DOHH2 (cell line): Measurements from ENCODE around the gene ALKBH8.
"Not testable (repeated sequence)": the region's sequence is repeated elsewhere in the genome, so short reads cannot be mapped to it uniquely, and the experiment has no call there.

Experiments used
- EZH2phosphoT487 ChIP-seq: fragments of 200-600 bp; sonication (generic); IDR thresholded peaks from 2 replicates; pipeline ENCODE4 v1.6.1; 2017; ENCODE audit warnings: borderline replicate concordance, mild to moderate bottlenecking, antibody characterized with exemption, low read length, moderate library complexity, mixed read lengths
- TF ChIP-seq, protein P1 (sequence below): fragments of 200-600 bp; sonication (generic); IDR thresholded peaks from one replicate; pipeline ENCODE4 v1.5.1; 2014; ENCODE audit warnings: antibody characterized with exemption, mild to moderate bottlenecking, low read depth, low read length; ENCODE audit not compliant: poor library complexity, severe bottlenecking

DNA sequence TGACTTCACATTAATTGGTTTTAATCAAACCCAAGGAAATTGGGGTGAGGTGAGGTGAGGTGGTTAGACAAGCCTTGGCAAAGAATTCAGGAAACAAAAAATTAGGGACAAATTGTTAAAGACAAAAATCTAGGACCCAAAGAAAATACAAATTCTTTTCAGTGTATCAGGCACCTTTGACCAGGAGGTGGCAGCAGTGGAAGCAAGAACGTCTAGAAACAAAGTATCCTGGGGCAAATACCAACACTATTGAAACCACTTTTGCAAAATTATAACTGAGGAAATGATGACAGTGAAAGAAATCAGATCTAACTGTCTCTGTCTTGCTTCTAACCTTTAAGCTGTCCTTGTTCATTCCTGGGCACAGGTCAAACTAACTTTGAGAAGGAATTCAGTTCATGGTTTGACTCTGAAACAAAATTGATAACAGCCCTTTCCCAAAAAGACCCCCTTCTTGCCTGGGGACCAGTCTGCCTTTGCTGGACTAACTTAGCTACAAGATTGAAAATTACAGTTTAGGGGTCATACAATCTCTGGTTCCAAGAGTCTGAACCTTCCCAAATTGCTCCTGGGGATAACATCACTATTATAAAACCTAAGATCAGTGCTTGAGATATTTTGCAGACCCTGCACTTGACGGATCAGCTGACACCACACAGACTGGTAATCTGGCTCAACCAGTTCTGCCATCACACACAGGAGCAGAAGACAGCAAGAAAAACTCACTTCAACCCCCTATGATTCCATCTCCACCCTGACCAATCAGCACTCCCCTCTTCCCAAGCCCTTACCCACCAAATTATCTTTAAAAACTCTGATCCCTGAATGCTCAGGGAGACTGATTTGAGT is 11.2 kb upstream of the ALKBH8 start:
- TF ChIP-seq, protein P1, sequence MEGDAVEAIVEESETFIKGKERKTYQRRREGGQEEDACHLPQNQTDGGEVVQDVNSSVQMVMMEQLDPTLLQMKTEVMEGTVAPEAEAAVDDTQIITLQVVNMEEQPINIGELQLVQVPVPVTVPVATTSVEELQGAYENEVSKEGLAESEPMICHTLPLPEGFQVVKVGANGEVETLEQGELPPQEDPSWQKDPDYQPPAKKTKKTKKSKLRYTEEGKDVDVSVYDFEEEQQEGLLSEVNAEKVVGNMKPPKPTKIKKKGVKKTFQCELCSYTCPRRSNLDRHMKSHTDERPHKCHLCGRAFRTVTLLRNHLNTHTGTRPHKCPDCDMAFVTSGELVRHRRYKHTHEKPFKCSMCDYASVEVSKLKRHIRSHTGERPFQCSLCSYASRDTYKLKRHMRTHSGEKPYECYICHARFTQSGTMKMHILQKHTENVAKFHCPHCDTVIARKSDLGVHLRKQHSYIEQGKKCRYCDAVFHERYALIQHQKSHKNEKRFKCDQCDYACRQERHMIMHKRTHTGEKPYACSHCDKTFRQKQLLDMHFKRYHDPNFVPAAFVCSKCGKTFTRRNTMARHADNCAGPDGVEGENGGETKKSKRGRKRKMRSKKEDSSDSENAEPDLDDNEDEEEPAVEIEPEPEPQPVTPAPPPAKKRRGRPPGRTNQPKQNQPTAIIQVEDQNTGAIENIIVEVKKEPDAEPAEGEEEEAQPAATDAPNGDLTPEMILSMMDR, result peak; percentile 69
- not testable (repeated sequence) for TF ChIP-seq EZH2phosphoT487
